ENCODE results near the gene PAEP.

Gene PAEP

GRCh38 chr9:135520916-135521607, 40.5 kb upstream of the PAEP start, which contains the start of gene LCN1:
Gene LCN1 (plus strand): TSS chr9:135521440. CDS start chr9:135521498, 58 bp downstream.
- Histone ChIP-seq H3K27ac (ENCODE audit: low read length) (no peak within 1 kb of the TSS), H3K4me1 (ENCODE audit: control insufficient read depth, low read depth, low read length) (no peaks in the 10 kb centered on the region), H3K9ac (ENCODE audit: low read length) (no peak within 1 kb of the TSS), H3K36me3 (ENCODE audit: control insufficient read depth, low read depth, low read length) (no peaks in the 10 kb centered on the region), H3K9me3 (ENCODE audit: control insufficient read depth, low read depth, low read length) (no peaks in the 10 kb centered on the region), H3K27me3 (ENCODE audit: control insufficient read depth, insufficient read depth, low read length) (no peaks in the 10 kb centered on the region), H3K4me3 (ENCODE audit: low read length) (no peak within 1 kb of the TSS)

DNA sequence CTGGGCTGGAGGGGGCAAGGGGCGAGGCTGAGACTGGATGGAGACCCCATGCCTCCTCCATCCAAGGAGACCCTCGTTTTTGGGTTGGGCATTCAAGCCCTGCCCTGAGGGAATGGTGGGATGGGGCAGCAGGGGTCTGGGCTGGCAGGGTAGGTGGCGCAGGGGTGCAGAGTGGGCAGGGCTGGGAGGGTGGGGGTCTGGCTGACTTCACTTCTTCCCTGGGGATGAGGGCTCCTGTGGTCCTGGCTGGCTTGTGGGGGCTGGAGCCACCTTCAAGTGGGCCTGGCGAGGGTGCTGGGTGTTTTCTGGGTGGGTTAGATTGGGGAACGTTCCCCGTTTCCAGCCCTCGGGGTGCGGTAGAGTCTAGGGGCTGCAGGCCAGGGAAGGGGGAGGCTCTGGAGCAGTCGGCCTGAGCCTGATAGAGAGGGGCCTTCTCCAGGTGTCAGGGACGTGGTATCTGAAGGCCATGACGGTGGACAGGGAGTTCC, 39.9 kb upstream of the PAEP start:
- Histone ChIP-seq H3K9ac (ENCODE audit: low read length) (no peak overlapping the region), H3K9me3 (ENCODE audit: control insufficient read depth, low read depth, low read length) (no peaks in the 10 kb centered on the region), H3K4me3 (ENCODE audit: low read length) (no peak overlapping the region), H3K4me1 (ENCODE audit: control insufficient read depth, low read depth, low read length) (no peaks in the 10 kb centered on the region), H3K27ac (ENCODE audit: low read length) (no peak overlapping the region), H3K36me3 (ENCODE audit: control insufficient read depth, low read depth, low read length) (no peaks in the 10 kb centered on the region), H3K27me3 (ENCODE audit: control insufficient read depth, insufficient read depth, low read length) (no peaks in the 10 kb centered on the region)

GRCh38 chr9:135522137-135522877, 39.2 kb upstream of the PAEP start:
- Histone ChIP-seq H3K36me3 (ENCODE audit: control insufficient read depth, low read depth, low read length) (no peaks in the 10 kb centered on the region), H3K4me1 (ENCODE audit: control insufficient read depth, low read depth, low read length) (peaks cover 5% of the 10 kb centered on the region), H3K27me3 (ENCODE audit: control insufficient read depth, insufficient read depth, low read length) (no peaks in the 10 kb centered on the region), H3K9me3 (ENCODE audit: control insufficient read depth, low read depth, low read length) (no peaks in the 10 kb centered on the region), H3K9ac (ENCODE audit: low read length) (no peak overlapping the region), H3K4me3 (ENCODE audit: low read length) (no peak overlapping the region), H3K27ac (ENCODE audit: low read length) (no peak overlapping the region)

DNA sequence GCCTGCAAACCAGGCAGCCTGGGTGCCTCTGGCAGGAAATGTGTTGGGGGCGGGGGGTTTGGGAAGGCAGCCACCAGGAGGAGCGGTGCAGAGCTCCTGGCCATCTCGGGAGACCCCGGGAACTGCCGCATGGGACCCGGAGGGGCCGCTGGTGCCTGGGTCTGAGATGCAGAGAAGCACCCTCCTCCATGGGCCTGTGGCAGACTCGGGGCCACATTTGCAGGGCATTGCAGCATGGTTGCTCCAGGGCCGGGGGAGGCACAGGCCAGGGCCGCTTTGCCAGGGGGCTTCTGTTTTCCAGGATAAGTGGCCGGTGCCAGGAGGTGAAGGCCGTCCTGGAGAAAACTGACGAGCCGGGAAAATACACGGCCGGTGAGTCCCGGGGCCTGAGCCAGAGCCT, 38.6 kb upstream of the PAEP start:
- Histone ChIP-seq H3K9ac (ENCODE audit: low read length) (no peak overlapping the region), H3K9me3 (ENCODE audit: control insufficient read depth, low read depth, low read length) (no peaks in the 10 kb centered on the region), H3K4me3 (ENCODE audit: low read length) (no peak overlapping the region), H3K36me3 (ENCODE audit: control insufficient read depth, low read depth, low read length) (no peaks in the 10 kb centered on the region), H3K27ac (ENCODE audit: low read length) (no peak overlapping the region), H3K27me3 (ENCODE audit: control insufficient read depth, insufficient read depth, low read length) (no peaks in the 10 kb centered on the region), H3K4me1 (ENCODE audit: control insufficient read depth, low read depth, low read length) (peaks cover 5% of the 10 kb centered on the region)

DNA sequence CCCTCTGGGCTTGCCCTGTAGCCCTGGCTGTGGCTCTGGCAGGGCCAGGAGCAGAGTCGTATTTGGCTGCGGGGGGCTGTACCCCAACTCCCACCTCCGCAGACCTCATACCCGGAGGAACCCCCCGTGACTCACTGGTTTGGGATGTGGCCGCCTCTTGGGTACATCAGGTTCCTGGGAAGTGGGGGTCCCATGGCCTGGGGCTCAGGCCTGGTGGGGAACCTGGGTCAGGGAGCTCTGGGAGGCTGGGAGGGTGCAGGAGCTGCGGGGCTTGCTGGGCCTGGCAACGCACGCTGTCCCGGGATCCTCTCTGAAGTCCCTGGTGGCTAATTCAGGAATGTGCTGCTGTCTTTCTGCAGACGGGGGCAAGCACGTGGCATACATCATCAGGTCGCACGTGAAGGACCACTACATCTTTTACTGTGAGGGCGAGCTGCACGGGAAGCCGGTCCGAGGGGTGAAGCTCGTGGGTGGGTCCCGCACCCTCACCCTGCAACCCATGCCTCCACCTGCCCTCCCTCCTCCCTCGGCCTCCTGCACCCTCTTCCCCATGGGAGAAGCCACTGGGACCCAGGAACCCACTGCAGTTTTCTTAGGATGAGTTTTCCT, 37.9 kb upstream of the PAEP start:
- Histone ChIP-seq H3K27ac (ENCODE audit: low read length) (no peak overlapping the region), H3K27me3 (ENCODE audit: control insufficient read depth, insufficient read depth, low read length) (no peaks in the 10 kb centered on the region), H3K4me1 (ENCODE audit: control insufficient read depth, low read depth, low read length) (peaks cover 5% of the 10 kb centered on the region), H3K9ac (ENCODE audit: low read length) (no peak overlapping the region), H3K36me3 (ENCODE audit: control insufficient read depth, low read depth, low read length) (no peaks in the 10 kb centered on the region), H3K4me3 (ENCODE audit: low read length) (no peak overlapping the region), H3K9me3 (ENCODE audit: control insufficient read depth, low read depth, low read length) (no peaks in the 10 kb centered on the region)

DNA sequence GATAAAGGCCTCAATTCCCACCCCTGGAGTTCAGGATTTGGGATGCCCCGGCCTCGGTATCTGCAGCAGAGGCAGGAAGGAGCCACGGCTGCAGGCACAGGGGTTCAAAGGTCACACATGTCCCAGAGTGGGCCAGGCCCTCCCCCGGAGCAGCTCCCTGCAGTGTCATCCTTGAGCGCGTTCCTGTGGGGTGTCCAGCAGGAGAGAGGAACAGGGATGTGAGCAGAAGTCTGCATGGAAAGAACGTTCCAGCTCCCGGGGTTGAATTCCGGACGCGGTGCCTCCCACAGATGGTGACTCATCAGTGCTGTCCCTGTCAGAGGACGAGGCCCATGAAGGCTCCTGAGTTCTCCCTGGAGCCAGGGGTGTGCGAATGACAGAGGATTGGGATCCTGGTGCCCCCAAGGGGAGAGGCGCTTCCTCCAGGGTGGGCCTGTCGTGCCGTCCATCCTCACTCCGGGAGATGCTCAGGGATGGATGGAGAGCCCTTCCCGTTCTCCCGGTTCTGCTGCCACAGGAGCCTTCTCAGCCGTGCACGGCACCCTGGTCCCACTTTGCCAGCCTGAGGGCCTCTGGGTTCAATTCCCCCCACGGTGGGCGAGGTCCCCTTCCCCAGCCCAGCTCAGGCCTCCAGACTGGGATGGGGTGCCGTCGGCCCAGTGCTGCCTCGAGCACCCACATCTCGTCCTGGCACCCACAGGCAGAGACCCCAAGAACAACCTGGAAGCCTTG, 37.3 kb upstream of the PAEP start:
- no peaks in the 10 kb centered on the region for H3K36me3 ChIP-seq (ENCODE audit: control insufficient read depth, low read depth, low read length)
- H3K27me3 ChIP-seq (ENCODE audit: control insufficient read depth, insufficient read depth, low read length), result no peaks in the 10 kb centered on the region
- no peak overlapping the region for H3K9ac ChIP-seq (ENCODE audit: low read length)
- H3K27ac ChIP-seq (ENCODE audit: low read length), result no peak overlapping the region
- H3K9me3 ChIP-seq (ENCODE audit: control insufficient read depth, low read depth, low read length), result no peaks in the 10 kb centered on the region
- no peak overlapping the region for H3K4me3 ChIP-seq (ENCODE audit: low read length)
- H3K4me1 ChIP-seq (ENCODE audit: control insufficient read depth, low read depth, low read length), result peaks cover 5% of the 10 kb centered on the region

GRCh38 chr9:135525241-135526088, 36.1 kb upstream of the PAEP start:
- H3K4me3 ChIP-seq (ENCODE audit: low read length), result no peak overlapping the region
- H3K9ac ChIP-seq (ENCODE audit: low read length), result no peak overlapping the region
- no peaks in the 10 kb centered on the region for H3K36me3 ChIP-seq (ENCODE audit: control insufficient read depth, low read depth, low read length)
- no peak overlapping the region for H3K27ac ChIP-seq (ENCODE audit: low read length)
- H3K9me3 ChIP-seq (ENCODE audit: control insufficient read depth, low read depth, low read length), result no peaks in the 10 kb centered on the region
- H3K27me3 ChIP-seq (ENCODE audit: control insufficient read depth, insufficient read depth, low read length), result no peaks in the 10 kb centered on the region
- H3K4me1 ChIP-seq (ENCODE audit: control insufficient read depth, low read depth, low read length), result peaks cover 5% of the 10 kb centered on the region

DNA sequence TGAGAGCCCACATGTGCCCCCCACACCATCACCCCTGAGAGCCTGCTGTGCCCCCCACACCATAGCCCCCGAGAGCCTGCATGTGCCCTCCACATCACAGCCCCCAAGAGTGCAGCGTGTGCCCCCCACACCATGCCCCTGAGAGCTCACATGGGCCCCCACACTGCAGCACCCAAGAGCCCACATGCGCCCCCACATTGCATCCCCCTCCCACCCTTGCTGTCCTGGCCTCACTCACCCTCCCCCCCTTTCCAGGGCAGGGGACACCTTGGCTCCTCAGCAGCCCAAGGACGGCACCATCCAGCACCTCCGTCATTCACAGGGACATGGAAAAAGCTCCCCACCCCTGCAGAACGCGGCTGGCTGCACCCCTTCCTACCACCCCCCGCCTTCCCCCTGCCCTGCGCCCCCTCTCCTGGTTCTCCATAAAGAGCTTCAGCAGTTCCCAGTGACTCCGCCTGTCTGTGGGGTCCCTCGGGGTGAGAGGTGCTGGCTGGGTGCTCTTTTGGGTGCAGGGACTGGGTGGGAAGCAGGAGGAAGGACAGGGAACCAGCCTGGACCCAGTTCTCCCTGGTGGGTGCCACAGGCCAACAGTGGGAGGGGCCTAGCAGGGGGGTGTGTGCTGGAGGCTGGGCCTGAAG, 35.3 kb upstream of the PAEP start:
- peaks cover 5% of the 10 kb centered on the region for H3K4me1 ChIP-seq (ENCODE audit: control insufficient read depth, low read depth, low read length)
- no peaks in the 10 kb centered on the region for H3K36me3 ChIP-seq (ENCODE audit: control insufficient read depth, low read depth, low read length)
- H3K27me3 ChIP-seq (ENCODE audit: control insufficient read depth, insufficient read depth, low read length), result no peaks in the 10 kb centered on the region
- no peak overlapping the region for H3K27ac ChIP-seq (ENCODE audit: low read length)
- H3K9ac ChIP-seq (ENCODE audit: low read length), result no peak overlapping the region
- no peaks in the 10 kb centered on the region for H3K9me3 ChIP-seq (ENCODE audit: control insufficient read depth, low read depth, low read length)
- no peak overlapping the region for H3K4me3 ChIP-seq (ENCODE audit: low read length)

- H3K27me3 ChIP-seq (ENCODE audit: control insufficient read depth, insufficient read depth, low read length), result no peaks in the 10 kb centered on the region
- H3K9me3 ChIP-seq (ENCODE audit: control insufficient read depth, low read depth, low read length), result no peaks in the 10 kb centered on the region
- no peak overlapping the region for H3K9ac ChIP-seq (ENCODE audit: low read length)
- no peak overlapping the region for H3K4me3 ChIP-seq (ENCODE audit: low read length)
- H3K27ac ChIP-seq (ENCODE audit: low read length), result no peak overlapping the region
- no peaks in the 10 kb centered on the region for H3K36me3 ChIP-seq (ENCODE audit: control insufficient read depth, low read depth, low read length)
- peaks cover 5% of the 10 kb centered on the region for H3K4me1 ChIP-seq (ENCODE audit: control insufficient read depth, low read depth, low read length)
Observed at GRCh38 chr9:135526730-135527571, 34.6 kb upstream of the PAEP start.
